NCI-H69 (cell line): ENCODE results near the gene TAS2R60.
"Not testable (repeated sequence)": the region's sequence is repeated elsewhere in the genome, so short reads cannot be mapped to it uniquely, and the experiment has no call there.

Experiments used
- DNase-seq: peaks from one replicate; lab custom pipeline; 2025; lab: John Stamatoyannopoulos, UW

Gene TAS2R60

DNA sequence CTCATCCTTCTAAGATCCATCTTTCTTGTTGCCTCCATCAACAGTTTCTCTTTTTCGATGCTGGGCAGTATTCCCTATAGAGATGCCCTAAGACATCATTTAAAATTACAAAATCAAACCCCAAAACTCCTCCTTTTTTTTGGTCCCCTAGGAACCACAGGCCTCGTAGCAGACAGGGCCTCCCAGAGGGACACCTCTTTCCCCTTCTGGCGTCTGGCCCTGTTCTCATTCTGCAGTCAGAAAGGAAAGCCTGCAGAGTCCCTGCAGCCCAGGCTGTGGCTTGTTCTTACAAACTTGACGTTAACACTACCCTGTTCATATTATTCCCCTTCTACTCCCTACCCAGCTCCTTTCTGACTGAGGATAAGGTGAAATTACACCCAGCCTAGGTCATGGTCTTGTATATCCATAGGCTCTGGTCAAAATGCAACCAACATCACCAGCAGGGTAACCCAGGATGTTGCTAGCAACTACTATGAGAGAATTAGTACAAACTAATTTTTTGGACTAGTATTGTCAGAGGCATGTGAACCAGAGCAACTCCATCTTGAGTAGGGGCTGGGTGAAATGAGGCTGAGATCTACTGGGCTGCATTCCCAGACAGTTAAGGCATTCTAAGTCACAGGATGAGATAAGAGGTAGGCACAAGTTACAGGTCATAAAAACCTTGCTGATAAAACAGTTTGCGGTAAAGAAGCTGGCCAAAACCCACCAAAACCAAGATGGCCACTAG is 31.1 kb upstream of the TAS2R60 start:
- DNase-seq: no peak

DNA sequence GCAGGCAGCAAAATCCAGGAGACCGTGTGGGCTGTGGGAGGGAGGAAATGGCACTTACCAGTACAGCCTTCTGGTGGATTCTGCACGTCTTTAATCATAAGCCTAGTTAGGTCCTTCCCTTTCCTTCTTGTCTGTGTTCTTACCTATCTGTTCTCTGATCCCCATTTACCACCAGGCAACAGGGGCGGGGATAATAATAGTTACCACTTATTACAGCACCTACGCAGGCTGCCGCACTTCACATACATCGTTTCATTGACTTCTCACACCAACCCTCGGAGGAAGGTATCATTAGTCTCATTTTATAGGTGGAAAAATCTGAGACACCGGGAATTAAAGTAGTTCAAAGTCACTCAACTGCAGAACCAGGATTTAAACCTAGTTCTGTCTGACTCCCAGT is 30.1 kb upstream of the TAS2R60 start:
- DNase-seq: no peak

DNA sequence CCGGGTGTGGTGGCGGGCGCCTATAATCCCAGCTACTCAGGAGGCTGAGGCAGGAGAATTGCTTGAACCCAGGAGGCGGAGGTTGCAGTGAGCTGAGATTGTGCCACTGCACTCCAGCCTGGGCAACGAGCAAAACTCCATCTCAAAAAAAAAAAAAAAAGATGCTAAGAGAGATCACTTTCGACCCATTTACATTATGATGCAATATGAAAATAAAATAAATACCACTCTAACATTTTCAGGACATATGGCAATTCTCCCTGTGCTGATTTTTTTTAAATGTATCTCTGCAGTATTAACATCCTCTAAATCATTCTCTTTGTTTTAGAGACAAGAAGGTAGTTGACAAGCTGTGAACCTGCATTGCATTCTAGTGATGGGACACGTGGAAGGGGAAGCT is 28.0 kb upstream of the TAS2R60 start:
- not testable (repeated sequence) for DNase-seq

DNA sequence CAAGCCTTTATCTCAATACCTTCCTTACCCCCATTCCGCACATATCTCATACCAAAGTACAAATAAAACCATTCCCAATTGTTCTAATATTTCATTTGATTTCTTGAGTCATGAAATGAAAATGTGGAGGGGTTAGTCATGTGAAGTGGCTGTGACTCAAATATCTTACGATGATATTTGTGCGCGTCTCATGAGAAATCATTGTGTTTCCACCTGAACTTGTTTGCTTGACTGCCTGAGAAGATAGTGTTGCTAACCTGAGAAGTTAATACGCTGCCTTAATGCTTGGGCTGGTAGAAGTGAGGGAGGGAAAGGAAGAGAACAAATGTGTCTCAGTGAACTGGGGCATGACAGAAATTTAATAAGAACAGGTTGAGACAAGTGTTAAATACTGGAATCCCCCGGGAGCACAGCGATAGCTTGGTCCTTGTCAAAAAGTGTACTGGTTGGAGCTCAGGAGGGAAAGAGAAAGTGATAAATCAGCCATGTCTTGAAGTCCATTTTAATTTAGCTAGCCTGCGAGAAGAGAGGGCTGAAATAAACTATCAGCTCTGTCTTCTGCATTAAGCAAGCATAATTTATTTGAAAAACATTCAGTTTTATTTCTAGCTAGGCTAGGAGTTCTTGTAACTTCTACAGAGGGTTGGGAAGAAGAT is 27.4 kb upstream of the TAS2R60 start:
- DNase-seq: no peak

- peak; percentile 60 for DNase-seq
Measured at GRCh38 chr7:143416565-143417149, 26.6 kb upstream of the TAS2R60 start.

DNA sequence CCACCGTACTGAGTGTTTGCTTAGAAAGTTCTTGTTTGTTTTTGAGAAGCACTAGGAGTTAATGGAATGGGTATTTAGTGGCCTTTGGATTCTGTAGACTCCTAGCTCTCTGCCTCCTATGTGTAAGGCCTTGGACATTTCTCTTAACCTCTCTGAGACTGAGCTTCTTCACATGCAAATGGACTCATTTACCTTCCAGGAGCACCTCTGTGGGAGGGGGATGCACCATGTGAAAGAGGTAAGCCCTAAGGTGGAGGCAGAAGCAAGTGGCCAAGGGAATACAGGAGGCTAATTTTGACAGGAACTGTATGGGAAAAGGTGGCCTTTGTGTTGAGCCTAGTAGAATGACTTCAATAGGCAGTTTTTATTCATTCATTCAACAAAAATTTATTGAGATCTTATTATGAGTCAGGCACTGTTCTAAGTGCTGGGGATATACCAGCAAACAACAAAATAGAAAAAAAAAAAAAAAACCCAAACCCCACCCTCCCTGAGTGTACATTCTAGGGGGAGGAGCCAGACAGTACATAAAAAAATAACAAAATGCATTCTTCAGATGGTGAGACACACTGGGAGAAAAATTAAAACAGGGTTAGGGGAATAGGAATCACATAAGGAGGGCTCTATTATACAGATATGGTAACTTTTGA is 25.4 kb upstream of the TAS2R60 start:
- no peak for DNase-seq

GRCh38 chr7:143418681-143419458 is 24.4 kb upstream of the TAS2R60 start:
- DNase-seq: no peak

GRCh38 chr7:143419880-143420279 is 23.4 kb upstream of the TAS2R60 start:
- DNase-seq: peak; percentile 56

DNA sequence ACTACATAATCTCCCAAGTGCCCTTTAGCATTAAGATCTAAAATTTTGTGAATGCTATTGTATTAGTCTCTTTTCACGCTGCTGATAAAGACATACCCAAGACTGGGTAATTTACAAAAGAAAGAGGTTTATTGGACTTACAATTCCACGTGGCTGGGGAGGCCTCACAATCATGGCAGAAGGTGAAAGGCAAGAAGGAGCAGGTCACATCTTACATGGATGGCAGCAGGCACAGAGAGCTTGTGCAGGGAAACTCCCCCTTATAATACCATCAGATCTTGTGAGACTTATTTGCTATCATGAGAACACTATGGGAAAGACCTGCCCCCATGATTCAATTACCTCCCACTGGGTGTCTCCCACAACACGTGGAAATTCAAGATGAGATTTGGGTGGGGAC is 22.6 kb upstream of the TAS2R60 start:
- not testable (repeated sequence) for DNase-seq

GRCh38 chr7:143422033-143422432 is 21.2 kb upstream of the TAS2R60 start:
- no peak for DNase-seq

DNA sequence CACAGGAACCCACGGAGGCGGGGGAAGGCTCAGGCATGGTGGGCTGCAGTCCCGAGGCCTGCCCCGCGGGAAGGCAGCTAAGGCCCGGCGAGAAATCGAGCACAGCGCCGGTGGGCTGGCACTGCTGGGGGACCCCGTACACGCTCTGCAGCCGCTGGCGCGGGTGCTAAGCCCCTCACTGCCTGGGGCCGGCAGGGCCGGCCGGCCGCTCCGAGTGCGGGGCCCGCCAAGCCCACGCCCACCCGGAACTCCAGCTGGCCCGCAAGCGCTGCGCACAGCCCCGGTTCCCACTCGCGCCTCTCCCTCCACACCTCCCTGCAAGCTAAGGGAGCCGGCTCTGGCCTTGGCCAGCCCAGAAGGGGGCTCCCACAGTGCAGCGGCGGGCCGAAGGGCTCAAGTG is 18.8 kb upstream of the TAS2R60 start:
- not testable (repeated sequence) for DNase-seq

DNA sequence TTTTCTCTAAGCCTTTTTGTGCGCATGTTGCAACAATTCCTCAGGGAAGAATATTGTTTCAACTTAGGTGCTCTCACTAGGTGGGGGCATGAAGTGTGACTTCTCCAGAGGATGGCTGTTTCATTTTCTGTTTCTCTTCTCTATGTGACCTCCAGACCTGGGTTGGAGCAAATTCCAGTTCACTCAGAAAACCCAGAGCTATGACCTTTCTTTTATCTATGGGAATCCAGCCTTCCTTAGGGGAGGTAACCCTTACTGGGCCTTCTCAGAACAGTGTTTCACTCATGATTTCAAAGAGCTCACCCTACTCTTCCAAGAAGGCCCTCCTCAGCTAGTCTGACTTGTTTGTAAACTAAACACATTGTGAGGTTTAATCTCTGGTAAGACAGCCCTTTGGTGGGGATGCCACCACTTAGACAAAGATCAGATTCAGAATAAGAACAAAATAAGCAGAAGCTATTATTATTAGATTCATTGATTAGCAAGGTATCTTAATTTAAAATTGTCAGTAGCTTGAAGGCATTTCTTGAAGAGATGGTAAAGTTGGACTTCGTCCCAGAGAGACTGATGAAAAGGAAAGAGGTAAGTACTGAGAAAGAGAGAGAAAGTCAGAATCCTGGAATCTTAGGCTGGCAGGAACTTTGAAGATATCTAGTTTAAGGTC is 16.6 kb upstream of the TAS2R60 start:
- no peak for DNase-seq

GRCh38 chr7:143429770-143430698 is 13.2 kb upstream of the TAS2R60 start:
- no peak for DNase-seq

- DNase-seq: no peak
Measured at GRCh38 chr7:143431109-143431508, 12.1 kb upstream of the TAS2R60 start.

- DNase-seq: no peak
Measured at GRCh38 chr7:143433759-143434158, 9.5 kb upstream of the TAS2R60 start.

- peak; percentile 27 for DNase-seq
Measured at GRCh38 chr7:143434660-143435059, 8.6 kb upstream of the TAS2R60 start.

GRCh38 chr7:143435266-143435665 is 8.0 kb upstream of the TAS2R60 start:
- DNase-seq: no peak

GRCh38 chr7:143436325-143436946 is 6.8 kb upstream of the TAS2R60 start:
- no peak for DNase-seq

DNA sequence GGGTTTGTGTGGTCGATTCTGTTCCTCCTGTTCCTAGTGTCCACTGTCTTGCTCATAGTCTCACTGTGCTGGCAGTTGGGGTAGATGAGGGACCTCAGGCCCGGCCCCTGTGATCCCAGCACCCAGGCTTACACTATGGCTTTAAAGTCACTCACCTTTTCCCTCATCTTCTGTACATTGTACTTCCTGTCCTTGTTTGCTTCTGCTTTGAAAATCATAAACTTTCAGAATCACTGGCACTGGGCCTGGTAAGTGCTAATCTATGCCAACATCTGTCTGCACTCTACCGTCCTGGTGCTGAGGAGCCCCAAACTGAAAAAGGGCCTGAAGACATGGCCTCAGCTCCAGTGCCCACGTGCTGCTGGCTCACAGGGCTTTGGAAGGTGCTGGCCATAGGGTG is 5.7 kb upstream of the TAS2R60 start:
- no peak for DNase-seq

GRCh38 chr7:143439866-143440265 is 3.4 kb upstream of the TAS2R60 start:
- DNase-seq: no peak
